ENCODE data around the gene LRP1. TPM values are rescaled to one million over a fixed set of nuclear protein-coding genes. Genes with fewer than 3 reads are reported as not detected.
A peak's percentile ranks its signal among the peaks of the same experiment; 100 is the strongest.

Gene LRP1
- total RNA-seq, 1 donor from 2014 or later = 370 TPM

DNA sequence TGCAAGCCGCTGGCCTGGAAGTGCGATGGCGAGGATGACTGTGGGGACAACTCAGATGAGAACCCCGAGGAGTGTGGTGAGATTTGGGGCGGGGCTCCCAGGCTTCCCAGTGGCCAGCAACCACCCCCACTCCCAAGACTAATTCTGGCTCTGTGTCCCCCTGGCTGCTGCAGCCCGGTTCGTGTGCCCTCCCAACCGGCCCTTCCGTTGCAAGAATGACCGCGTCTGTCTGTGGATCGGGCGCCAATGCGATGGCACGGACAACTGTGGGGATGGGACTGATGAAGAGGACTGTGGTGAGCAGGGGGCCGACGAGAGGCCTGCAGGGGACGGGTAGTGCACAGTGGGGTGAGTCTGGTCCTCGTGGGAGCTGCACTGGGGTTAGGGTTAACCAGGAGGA lies 76.2 kb downstream of the LRP1 start:
- DNase-seq (ENCODE audit: low spot score) (no peak), ATAC-seq (no peak)

DNA sequence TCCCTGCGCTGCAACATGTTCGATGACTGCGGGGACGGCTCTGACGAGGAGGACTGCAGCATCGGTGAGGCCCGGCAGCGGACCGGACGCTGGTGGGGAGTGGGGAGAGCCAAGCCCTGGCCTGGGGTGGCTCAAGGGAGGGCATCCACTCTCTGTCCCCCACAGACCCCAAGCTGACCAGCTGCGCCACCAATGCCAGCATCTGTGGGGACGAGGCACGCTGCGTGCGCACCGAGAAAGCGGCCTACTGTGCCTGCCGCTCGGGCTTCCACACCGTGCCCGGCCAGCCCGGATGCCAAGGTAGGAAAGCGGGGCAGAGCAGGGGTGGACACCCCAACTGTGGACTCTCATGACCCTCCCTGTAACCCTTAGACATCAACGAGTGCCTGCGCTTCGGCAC lies 76.9 kb downstream of the LRP1 start:
- no peak for ATAC-seq
- no peak for DNase-seq (ENCODE audit: low spot score)

DNA sequence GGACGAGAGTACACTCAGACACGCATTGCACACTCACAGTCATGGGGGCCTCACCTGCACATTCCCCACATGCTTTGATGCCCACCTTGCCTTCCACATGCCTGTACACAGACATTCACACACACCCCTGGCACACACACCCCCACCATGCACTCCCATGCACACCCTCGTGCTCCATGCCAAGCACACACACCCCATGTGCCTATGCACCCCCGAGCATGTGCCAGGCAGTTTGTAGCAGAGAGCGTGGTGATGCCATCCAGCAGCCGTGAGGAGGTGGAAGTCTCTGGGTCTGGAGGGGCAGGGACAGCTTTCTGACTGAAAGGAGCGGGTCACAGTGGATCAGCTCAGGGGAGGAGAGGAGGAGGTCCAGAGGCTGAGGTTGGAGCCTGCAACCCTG lies 77.6 kb downstream of the LRP1 start:
- no peak for DNase-seq (ENCODE audit: low spot score)
- ATAC-seq = peak; percentile 3

DNA sequence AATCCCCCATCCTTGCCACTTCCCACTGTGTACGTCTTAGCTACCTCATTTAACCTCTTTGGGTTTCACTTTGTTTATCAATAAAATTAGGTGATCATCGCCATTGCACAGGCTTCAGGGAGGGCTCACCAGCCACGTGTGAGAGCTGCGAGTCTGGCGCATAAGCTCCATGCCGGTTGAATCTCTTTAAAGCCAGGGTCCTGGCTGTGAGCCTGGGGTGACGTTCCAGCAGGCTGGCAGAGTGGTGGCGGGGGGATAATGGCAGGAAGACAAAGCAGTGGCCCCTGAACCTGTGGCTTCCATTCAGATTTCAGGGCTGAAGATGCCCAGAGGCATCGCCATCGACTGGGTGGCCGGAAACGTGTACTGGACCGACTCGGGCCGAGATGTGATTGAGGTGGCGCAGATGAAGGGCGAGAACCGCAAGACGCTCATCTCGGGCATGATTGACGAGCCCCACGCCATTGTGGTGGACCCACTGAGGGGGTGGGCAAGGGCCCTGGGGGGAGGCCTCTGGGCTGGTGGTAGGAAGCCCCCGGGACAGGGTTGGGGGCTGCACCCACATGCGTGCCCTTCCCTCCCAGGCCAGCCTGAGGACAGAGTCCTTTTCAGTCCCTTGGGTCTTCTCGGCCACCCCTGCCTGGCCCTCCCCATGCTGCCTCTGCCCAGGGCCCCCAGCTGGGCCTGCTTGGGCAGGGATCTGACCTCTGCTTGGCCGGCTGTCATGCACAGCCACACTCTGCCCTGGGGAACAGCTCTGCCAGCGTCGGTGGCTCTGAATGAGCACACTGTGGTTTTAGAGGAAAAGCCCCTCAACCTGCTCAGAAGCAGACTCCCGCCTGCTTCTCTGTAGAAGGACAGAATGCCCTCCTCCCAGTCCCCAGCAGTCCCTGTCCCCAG lies 79.7 kb downstream of the LRP1 start:
- ATAC-seq (no peak), DNase-seq (ENCODE audit: low spot score) (no peak)

DNA sequence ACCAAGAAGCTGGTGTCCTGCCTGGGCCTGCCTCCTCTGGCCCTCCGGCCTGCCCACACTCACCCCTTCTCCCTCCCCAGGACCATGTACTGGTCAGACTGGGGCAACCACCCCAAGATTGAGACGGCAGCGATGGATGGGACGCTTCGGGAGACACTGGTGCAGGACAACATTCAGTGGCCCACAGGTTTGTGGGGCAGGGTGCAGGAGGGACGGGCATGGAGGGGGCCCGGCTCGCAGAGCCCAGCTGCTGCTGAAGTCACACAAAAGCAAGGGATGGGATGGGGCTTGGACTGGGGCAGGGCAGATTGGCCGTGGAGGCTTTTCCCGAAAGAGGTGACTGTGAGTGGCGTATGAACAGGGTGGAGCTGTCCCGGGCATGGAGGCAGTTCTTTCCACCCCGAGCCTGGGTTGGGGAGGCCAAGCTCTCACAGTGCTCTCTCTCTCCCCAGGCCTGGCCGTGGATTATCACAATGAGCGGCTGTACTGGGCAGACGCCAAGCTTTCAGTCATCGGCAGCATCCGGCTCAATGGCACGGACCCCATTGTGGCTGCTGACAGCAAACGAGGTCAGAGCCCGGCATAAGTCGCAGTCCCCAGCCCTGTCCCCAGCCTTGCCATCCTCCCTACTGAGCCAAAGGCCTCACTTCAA lies 80.5 kb downstream of the LRP1 start:
- ATAC-seq = peak; percentile 1
- no peak for DNase-seq (ENCODE audit: low spot score)

DNA sequence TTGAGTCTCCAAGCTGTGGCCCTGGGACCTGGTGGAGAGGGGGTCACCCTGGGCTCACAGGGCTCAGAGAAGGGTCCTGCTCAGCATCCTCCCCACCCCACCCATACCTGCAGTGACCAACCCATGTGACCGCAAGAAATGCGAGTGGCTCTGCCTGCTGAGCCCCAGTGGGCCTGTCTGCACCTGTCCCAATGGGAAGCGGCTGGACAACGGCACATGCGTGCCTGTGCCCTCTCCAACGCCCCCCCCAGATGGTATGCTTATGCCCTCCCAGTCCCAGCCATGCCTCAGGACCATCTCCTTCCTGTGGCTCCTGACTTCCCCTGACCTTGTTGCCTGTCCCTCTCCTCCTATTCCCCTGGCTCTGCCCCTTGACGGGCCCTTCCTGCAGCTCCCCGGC lies 81.6 kb downstream of the LRP1 start:
- DNase-seq (ENCODE audit: low spot score) (no peak), ATAC-seq (no peak)

DNA sequence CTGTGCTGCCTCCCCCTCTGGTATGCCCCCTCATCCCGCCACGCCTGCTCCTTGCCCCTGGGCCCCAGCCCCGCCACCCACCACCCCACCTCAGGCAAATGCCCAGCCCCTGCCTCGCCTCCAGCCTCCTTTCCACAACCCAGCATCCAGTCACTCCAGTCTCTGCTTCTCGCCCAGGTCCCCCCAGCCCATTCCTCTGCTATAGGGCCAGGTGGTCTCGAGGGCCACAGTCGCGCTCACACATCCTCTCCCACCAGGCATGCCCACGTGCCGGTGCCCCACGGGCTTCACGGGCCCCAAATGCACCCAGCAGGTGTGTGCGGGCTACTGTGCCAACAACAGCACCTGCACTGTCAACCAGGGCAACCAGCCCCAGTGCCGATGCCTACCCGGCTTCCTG lies 82.2 kb downstream of the LRP1 start:
- ATAC-seq (no peak), DNase-seq (ENCODE audit: low spot score) (no peak)

DNA sequence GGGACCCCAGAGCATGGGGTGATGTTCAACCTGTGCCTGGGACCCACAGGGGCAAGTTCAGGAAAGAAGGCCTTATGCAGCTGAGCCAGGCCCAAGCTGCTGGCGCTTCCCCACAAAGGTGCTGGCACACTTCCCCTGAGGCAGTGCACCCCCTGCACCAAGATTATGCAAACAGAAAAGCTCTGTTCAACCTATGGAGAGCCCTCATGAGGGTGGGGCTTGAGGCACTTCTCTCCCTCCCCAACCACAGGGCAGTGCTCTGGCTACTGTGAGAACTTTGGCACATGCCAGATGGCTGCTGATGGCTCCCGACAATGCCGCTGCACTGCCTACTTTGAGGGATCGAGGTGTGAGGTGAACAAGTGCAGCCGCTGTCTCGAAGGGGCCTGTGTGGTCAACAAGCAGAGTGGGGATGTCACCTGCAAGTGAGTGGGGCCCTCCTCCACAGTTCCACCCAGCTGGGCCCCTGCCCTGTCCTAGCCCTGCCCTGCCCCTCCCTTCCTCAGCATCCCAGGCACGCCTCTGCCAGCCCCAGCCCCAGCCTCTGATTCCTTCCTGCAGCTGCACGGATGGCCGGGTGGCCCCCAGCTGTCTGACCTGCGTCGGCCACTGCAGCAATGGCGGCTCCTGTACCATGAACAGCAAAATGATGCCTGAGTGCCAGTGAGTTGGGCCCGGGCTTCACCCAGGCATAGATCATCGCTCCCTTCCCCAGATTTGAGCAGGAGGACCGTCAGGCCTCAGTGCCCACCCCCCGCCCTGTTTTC lies 82.8 kb downstream of the LRP1 start:
- ATAC-seq = no peak
- DNase-seq (ENCODE audit: low spot score) = no peak

DNA sequence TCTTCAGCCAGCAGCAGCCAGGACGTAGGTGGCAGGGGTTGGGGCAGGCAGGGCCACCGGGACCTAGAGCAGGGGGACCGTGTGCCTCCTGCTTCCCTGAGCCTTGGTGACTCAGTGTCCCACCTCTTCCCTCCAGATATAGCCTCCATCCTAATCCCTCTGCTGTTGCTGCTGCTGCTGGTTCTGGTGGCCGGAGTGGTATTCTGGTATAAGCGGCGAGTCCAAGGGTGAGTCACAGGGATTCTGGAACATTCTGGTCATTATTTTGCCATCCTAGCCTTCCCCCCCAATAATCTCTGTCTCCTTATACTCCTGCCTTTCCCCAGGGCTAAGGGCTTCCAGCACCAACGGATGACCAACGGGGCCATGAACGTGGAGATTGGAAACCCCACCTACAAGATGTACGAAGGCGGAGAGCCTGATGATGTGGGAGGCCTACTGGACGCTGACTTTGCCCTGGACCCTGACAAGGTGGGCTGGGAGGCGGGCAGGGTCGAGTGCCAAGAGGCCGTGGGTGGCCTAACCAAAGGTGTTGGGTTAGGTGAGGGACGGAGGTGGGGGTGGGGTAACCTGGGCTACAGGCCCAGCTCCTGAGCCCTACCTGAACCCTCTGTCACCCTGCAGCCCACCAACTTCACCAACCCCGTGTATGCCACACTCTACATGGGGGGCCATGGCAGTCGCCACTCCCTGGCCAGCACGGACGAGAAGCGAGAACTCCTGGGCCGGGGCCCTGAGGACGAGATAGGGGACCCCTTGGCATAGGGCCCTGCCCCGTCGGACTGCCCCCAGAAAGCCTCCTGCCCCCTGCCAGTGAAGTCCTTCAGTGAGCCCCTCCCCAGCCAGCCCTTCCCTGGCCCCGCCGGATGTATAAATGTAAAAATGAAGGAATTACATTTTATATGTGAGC lies 83.8 kb downstream of the LRP1 start:
- DNase-seq (ENCODE audit: low spot score) (no peak), ATAC-seq (no peak)

DNA sequence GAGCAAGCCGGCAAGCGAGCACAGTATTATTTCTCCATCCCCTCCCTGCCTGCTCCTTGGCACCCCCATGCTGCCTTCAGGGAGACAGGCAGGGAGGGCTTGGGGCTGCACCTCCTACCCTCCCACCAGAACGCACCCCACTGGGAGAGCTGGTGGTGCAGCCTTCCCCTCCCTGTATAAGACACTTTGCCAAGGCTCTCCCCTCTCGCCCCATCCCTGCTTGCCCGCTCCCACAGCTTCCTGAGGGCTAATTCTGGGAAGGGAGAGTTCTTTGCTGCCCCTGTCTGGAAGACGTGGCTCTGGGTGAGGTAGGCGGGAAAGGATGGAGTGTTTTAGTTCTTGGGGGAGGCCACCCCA lies 84.4 kb downstream of the LRP1 start:
- DNase-seq (ENCODE audit: low spot score) (no peak), ATAC-seq (no peak)

DNA sequence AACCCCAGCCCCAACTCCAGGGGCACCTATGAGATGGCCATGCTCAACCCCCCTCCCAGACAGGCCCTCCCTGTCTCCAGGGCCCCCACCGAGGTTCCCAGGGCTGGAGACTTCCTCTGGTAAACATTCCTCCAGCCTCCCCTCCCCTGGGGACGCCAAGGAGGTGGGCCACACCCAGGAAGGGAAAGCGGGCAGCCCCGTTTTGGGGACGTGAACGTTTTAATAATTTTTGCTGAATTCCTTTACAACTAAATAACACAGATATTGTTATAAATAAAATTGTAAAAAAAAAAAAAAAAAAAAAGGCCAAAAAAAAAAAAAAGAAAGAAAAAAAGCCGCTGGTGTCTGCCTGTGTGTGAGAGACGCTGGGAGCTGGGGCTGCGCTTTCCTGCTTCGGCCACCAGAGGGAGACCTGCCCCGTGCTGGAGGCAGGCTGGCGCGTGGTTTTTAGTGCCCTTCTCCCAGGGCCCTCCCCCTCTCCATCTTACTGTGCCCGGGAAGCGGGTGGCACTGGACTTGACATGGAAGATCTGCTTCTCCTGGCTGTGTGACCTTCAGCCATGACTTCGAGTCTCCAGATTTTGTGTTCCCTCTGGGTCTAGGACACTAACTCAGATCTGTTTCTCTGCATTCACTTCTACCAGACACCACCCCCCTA lies 84.9 kb downstream of the LRP1 start:
- DNase-seq (ENCODE audit: low spot score) (peak; percentile 81), ATAC-seq (peak; percentile 73)

DNA sequence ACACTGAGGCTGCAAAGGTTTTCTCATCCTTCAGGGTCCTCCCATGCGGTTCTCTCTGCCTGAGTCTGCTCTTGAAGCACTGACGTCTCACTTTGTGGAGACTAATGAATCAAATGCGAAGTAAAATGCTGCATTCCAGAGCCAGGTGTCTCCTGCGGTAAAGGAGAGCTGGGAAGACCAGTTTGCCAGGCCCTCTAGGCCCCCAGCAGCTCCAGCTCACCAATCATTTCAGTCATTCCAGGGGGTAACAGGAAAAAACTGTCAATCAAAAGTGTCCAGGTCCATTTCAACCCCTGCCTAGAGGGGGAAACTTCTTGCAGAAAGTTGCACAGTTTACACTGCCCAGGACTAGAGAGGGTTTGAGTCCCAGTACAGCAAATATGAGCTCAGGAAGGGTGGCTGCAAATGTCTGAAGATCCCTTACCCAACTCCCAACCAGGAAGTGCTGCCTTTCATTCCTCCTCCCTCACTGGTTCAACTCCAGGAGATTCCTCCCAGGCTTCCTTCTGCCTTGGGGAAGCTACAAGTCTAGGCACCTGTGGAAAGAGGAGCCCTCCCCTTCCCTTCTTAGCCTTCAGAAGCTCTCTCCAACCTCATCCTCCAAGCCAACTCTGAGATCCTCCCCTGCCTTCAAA lies 85.6 kb downstream of the LRP1 start:
- no peak for ATAC-seq
- DNase-seq (ENCODE audit: low spot score) = no peak

DNA sequence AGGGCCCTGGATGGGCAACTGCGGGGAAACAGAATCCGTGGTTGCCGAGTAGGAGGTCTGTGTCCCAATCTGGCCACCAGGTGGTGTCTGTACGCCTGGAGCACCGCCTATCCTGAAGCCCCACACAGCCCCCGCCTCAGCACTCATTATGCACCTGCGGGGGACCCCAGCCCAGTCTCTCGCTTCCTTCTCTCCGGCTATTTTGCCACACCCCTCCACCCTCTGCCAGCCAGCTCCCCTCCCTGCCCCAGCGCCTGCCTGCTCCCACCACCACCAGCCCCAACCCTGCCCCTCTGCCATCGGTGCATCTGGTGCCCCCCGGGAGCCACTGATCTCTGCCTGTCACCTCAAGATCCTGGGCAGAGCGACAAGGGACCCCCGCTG lies 86.1 kb downstream of the LRP1 start:
- DNase-seq (ENCODE audit: low spot score) = no peak
- peak; percentile 55 for ATAC-seq

DNA sequence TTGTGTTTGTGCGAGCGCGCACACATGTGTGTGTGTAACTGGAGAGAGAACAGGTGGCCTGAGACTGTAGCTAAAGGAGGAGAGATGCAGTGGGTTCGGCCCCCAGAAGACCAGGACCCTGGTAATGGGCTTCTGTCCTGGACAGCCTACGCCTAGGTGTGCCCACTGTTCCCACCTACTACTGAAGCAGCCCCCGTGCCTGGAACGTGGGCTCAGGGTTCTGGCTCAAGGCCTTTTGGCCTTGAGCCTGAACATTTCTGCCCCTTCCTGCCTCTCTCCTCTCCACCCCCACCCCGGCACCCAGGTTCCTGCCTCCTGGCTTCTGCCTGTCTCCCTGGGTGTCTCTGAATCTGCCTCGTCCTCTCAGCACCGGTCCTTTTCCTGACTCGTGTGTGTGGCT lies 86.8 kb downstream of the LRP1 start:
- ATAC-seq (no peak), DNase-seq (ENCODE audit: low spot score) (no peak)

DNA sequence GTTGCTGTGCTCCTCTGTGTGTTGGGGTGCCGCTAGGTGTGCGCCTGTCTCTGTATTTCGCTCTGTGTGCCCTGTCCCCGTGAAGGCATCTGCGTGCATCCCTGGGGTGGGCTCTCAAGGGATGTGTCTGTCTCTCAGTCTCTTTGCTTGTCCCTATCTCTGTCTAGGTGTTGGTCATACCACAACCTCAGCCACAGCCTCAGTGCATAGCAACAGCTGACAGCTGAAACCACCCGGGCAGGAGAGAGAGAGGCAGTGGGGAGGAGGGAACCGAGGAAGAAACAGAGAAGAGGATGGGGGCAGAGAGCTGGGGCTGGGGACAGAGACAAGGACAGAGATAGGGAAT lies 87.4 kb downstream of the LRP1 start:
- DNase-seq (ENCODE audit: low spot score) = no peak
- peak; percentile 5 for ATAC-seq

DNA sequence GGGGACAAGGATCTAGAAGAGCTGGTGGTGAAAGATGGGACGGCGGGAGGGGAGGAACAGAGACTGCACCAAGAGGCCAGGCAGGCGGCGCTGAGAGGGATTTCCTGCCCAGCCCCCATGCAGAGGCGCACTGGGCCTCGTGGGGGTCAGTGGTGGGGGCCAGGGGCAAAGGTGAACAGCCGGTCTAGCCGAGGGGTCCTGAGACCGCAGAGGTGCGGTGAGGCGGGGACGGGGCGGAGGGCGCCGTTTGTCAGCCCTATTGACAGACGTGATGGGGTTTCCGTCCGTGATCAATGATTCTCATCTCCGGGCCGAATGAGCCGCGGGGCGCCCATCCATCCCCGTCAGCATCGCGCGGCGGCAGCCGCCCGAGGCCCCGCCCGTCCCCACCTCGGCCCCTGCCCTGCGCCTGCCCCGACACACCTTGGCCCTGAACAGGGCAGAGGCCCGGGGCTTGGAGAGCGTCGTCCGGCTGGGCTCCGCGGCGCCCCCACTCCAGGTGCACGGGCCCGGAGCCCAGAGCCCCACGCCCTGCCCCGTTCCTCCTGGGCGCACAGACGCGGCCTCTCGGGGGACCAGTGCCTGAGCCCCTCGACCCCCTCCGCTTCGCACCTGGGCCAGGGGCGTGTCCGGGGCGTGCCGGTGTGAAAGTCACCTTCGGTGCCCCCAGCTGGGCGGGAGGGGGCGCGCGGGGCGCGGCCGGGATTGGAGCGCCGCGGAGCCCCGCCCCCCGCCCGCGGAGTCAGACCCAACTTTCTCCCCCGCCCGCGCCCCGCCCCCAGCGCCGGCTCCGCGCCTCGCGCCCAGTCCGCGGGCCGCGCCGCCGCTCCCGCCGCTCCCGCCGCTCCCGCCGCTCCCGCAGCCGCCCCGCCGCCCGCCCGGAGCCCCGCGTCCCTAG lies 88.0 kb downstream of the LRP1 start, which contains the start of gene NXPH4:
TSS of gene NXPH4 (plus strand) at position 781 of the 898 bp plus-strand sequence. CDS start 176 bp downstream, outside the sequence.
- ATAC-seq = peak; percentile 23
- no peak for DNase-seq (ENCODE audit: low spot score)

DNA sequence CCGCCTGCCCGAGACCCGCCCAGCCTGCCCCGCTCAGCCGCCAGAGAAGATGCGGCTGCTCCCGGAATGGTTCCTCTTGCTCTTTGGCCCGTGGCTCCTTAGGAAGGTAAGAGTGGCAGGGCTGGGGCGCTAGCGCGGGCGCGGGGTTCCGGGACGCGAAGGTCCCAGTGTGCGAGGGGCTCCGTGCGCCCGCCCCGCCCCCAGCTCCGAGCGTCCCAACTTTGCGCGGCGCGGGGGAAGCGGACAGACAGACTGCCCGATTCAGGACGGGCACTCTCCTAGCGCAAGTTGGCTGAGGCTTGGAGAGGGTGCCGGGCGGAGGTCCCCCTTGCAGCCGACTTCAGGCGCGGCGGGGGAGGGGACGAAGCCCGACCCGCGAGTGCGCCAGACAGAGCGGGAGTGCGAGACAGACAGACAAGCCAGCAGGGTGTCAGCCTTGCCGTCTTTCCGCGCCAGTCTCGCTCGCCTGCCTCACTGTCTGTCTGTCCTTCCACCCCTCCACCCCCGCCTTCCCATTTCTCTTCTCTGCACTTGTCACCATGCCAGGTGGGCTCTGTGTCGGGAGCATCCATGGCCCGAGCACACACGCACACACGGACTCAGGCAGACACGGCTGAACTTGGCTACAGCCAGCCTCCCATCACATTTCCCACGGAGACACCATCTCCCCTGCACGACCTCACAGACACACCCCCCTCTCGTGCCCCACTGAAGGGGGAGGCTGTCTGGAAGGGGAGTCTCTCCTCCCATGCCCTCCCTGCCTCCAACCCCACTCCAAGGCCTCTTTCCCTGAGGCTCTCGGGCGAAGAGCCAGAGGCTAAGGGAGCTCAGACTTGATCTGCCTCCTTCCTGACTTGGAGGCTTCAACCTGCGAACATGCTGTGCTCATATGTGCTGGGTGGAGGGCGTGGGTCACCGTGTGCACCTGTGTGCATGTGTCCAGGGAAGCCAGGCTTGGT lies 88.9 kb downstream of the LRP1 start:
- no peak for DNase-seq (ENCODE audit: low spot score)

More for the DNA sequence above, 88.9 kb downstream of the LRP1 start:
- no peak for ATAC-seq

Measured in left lobe of liver (tissue), 2 donors.